Mesothelial cell of epicardium (in vitro differentiated cells): ENCODE data around the gene AFF1. TPM values are rescaled to one million over a fixed set of nuclear protein-coding genes. Genes with fewer than 3 reads are reported as not detected.
"Not testable (repeated sequence)": the region's sequence is repeated elsewhere in the genome, so short reads cannot be mapped to it uniquely, and the experiment has no call there.

Experiments used
- DNase-seq, 2 experiments: peaks; one replicate each; pipeline ENCODE4 v3.0.0; 2021; ENCODE audit warnings: low spot score in 2 of 2; ENCODE audit not compliant: unreplicated experiment in 2 of 2
- H3K27ac Mint-ChIP-seq: 2 replicates; pipeline ENCODE4 v1.8.0; 2021; ENCODE audit warnings: mixed read lengths
- H3K27me3 Mint-ChIP-seq: 2 replicates; pipeline ENCODE4 v1.8.0; 2021; ENCODE audit warnings: low read depth, mixed read lengths
- H3K36me3 Mint-ChIP-seq: 2 replicates; pipeline ENCODE4 v1.8.0; 2021; ENCODE audit warnings: mixed read lengths
- H3K4me1 Mint-ChIP-seq: 2 replicates; pipeline ENCODE4 v1.8.0; 2021; ENCODE audit warnings: mixed read lengths
- H3K4me3 Mint-ChIP-seq: 2 replicates; pipeline ENCODE4 v1.8.0; 2021; ENCODE audit warnings: mild to moderate bottlenecking, moderate library complexity, mixed read lengths
- H3K9me3 Mint-ChIP-seq: 2 replicates; pipeline ENCODE4 v1.8.0; 2021; ENCODE audit warnings: mixed read lengths
- total RNA-seq: library from RNA; stranded (reverse); gene quantifications from 3 replicates; pipeline ENCODE4 v1.2.1, GENCODE V29; 2021
- TF ChIP-seq, protein P1 (sequence below): fragments of 200-600 bp; sonication (generic); IDR thresholded peaks from one replicate; pipeline ENCODE4 v1.5.0; 2021; ENCODE audit warnings: antibody characterized with exemption; ENCODE audit not compliant: unreplicated experiment

AFF1 gene
- total RNA-seq, 1 donor from 2014 or later: 18.2 TPM

DNA sequence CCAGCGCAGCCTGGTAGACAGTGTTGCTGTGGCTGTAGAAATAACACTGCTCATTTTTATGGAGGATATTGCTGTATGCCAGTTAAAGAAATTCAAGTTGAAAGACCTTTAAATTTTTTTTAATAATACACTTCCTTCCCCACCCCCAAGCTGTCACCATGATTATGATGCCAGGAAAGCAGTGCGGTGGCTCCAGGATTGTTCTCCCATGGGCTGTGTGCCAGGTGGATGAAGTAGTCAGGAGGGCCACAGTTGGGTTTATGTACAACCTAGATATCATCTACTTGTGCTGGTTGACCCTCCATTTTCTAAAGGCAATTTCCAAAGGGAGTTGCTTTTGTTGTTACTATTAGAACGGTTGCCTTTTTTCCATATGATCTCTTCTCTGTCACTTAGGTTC, 136.6 kb downstream of the AFF1 start:
- H3K4me3 Mint-ChIP-seq: no peak overlapping the region
- H3K4me1 Mint-ChIP-seq: peaks cover 26% of the 10 kb centered on the region
- DNase-seq: no peak

DNA sequence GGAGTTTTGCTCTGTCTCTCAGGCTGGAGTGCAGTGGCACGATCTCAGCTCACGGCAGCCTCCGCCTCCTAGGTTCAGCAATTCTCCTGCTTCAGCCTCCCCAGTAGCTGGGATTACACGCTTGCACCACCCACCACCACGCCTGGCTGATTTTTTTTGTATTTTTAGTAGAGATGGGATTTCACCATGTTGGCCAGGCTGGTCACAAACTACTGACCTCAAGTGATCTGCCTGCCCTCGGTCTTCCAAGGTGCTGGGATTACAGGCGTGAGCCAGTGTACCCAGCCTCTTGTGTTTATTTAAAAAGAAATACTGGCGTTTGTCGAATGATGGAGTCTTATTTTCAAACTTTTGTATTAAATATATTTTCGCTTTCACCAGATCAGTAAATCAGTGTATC, 137.7 kb downstream of the AFF1 start:
- not testable (repeated sequence) for DNase-seq, H3K4me3 Mint-ChIP-seq, H3K27ac Mint-ChIP-seq, H3K27me3 Mint-ChIP-seq, H3K36me3 Mint-ChIP-seq, H3K9me3 Mint-ChIP-seq
- peaks cover 26% of the 10 kb centered on the region for H3K4me1 Mint-ChIP-seq

More for the DNA sequence above, 136.6 kb downstream of the AFF1 start:
- TF ChIP-seq, protein P1, sequence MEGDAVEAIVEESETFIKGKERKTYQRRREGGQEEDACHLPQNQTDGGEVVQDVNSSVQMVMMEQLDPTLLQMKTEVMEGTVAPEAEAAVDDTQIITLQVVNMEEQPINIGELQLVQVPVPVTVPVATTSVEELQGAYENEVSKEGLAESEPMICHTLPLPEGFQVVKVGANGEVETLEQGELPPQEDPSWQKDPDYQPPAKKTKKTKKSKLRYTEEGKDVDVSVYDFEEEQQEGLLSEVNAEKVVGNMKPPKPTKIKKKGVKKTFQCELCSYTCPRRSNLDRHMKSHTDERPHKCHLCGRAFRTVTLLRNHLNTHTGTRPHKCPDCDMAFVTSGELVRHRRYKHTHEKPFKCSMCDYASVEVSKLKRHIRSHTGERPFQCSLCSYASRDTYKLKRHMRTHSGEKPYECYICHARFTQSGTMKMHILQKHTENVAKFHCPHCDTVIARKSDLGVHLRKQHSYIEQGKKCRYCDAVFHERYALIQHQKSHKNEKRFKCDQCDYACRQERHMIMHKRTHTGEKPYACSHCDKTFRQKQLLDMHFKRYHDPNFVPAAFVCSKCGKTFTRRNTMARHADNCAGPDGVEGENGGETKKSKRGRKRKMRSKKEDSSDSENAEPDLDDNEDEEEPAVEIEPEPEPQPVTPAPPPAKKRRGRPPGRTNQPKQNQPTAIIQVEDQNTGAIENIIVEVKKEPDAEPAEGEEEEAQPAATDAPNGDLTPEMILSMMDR: no peak
- H3K27me3 Mint-ChIP-seq: no peaks in the 10 kb centered on the region
- H3K36me3 Mint-ChIP-seq: no peaks in the 10 kb centered on the region
- H3K27ac Mint-ChIP-seq: no peak overlapping the region
- H3K9me3 Mint-ChIP-seq: peaks cover 3% of the 10 kb centered on the region

DNA sequence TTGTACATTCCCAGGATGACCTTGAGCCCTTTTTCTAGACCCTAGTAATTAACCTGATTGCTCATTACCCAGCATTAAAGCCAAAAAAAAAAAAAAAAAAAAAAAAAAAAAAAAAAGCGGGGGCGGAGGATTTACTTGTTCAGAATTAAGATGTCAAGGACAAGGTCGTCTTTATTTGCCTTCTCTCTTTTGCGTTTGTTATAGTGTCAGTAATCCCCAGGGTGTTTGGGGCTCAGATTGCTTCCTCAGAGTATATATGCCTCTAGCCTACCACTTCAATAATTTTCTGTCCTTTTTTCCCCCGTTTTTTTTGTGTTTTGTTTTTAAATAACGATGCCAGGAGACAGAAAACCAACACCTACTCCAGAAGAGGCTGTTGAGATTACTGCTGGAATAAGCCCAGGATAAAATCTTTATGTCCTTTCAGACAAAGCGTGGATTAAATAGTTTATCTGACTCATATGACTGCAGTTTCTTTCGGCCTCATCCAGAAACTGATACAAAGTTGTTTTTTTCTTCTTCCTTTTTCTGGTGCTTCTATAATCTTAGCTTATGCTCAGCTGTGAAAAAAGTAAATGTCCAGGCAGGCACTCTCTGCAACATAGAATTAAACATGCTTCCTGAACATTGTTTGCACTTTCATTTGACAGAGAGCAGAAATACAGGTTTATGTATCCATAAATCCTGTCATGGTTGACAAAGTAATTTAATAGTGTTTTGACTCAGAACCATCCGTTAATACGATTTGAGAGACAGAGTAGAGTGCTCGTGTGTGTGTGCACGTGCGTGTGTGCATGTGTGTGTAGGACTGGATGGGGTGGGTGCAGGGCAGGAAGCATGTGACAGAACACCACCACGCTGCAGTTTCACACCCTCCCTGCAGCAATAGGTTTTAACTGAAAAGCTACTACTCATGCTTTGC, 138.6 kb downstream of the AFF1 start:
- no peaks in the 10 kb centered on the region for H3K27me3 Mint-ChIP-seq
- H3K27ac Mint-ChIP-seq: peak overlapping the region; percentile 74
- no peaks in the 10 kb centered on the region for H3K36me3 Mint-ChIP-seq
- DNase-seq: no peak
- H3K9me3 Mint-ChIP-seq: peaks cover 3% of the 10 kb centered on the region
- peaks cover 26% of the 10 kb centered on the region for H3K4me1 Mint-ChIP-seq
- H3K4me3 Mint-ChIP-seq: peak overlapping the region; percentile 11
- TF ChIP-seq, protein P1: no peak

DNA sequence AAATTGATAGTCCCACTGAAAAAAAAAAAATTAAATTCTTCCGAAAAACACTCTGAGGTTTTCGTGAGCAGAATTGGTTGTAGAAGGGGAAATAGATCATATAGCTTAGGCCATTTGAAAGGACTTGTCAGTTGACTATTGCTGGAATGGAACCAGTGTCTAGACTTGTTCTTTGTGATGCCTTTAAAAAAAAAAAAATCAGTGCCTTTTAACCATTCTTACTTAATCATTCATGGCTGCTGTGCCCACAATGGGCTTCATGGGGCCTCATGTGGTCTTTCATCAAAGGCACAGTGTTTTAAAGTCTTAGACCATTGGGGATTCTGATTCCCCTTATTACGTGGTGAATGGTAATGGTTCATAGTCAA, 139.3 kb downstream of the AFF1 start:
- no peaks in the 10 kb centered on the region for H3K36me3 Mint-ChIP-seq
- DNase-seq: no peak
- no peaks in the 10 kb centered on the region for H3K27me3 Mint-ChIP-seq
- H3K4me3 Mint-ChIP-seq: peak overlapping the region; percentile 11
- peaks cover 27% of the 10 kb centered on the region for H3K4me1 Mint-ChIP-seq
- H3K27ac Mint-ChIP-seq: peak overlapping the region; percentile 74
- peaks cover 3% of the 10 kb centered on the region for H3K9me3 Mint-ChIP-seq
- TF ChIP-seq, protein P1: no peak

DNA sequence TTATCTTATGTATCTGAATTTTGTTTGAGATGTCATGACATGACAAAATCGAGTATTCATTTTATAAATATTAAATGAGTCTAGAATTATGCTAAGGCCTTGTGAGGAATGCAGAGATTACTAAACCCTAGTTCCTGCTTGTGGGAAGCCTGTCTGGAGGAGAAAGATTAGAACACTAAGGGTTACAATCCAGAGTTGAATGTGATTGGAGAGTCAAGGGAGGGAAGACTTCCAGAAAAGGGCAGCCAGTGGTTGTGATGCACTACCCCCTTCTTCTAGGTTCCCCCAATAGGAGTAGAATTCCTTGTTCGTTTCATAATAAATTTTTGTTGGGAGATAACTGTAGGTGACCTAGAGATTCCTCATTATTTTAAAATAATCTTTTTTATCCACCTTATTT, 141.1 kb downstream of the AFF1 start:
- Mint-ChIP-seq H3K27ac (no peak overlapping the region), H3K36me3 (no peaks in the 10 kb centered on the region), H3K4me3 (no peak overlapping the region), H3K27me3 (no peaks in the 10 kb centered on the region), H3K4me1 (peaks cover 29% of the 10 kb centered on the region), H3K9me3 (peaks cover 9% of the 10 kb centered on the region)
- no peak for DNase-seq
- TF ChIP-seq, protein P1: no peak

DNA sequence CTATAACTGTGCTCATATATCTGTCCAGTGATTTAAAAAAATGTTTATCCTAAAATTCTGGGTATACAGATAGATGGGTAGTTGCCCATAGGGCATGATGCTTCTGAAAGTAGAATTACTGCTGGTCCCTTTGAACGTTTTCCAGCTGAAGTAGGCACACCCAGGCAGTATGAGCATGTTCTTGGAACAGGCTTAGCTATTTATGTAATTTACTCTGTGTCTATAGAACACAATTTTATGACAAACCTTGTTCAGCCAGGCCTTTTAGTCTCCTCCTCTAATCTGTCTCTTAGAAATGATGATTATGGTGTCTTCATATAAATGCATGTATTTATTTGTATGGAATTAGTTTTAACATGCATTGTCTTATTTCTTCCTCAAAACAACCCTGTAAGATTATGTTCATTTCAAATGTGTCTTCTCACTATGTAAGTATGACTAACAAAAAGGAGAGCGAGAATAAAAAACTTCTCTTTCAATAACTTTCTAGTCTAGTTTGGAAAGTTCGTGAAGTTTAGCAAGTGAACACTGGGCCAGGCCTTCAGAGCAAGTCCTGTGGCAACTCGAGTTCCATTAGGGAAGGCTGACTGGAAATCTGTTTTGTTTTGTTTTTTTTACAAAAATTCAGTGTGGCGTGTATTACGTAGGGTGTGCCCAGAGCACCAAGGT, 142.0 kb downstream of the AFF1 start:
- no peak overlapping the region for H3K4me3 Mint-ChIP-seq

More for the DNA sequence above, 142.0 kb downstream of the AFF1 start:
- no peaks in the 10 kb centered on the region for H3K36me3 Mint-ChIP-seq
- DNase-seq: no peak
- TF ChIP-seq, protein P1: no peak
- H3K27me3 Mint-ChIP-seq: no peaks in the 10 kb centered on the region
- peaks cover 7% of the 10 kb centered on the region for H3K9me3 Mint-ChIP-seq
- H3K4me1 Mint-ChIP-seq: peaks cover 31% of the 10 kb centered on the region
- H3K27ac Mint-ChIP-seq: no peak overlapping the region
